GM21717 (cell line): ENCODE measurements around the gene HOXC13.

ENCODE experiments used
- ATAC-seq: cut with Tn5 transposase; IDR thresholded peaks from one replicate; pipeline ENCODE4 v1.9.1; 2021; ENCODE audit warnings: mild to moderate bottlenecking, moderate library complexity; ENCODE audit not compliant: unreplicated experiment

The HOXC13 gene

GRCh38 chr12:53968214-53969127 lies 29.8 kb downstream of the HOXC13 start:
- no peak for ATAC-seq

- ATAC-seq: no peak
Measured at GRCh38 chr12:53969588-53970259, 31.1 kb downstream of the HOXC13 start.

- ATAC-seq: no peak
Measured at GRCh38 chr12:53970451-53970850, 31.8 kb downstream of the HOXC13 start.

- ATAC-seq: no peak
Measured at GRCh38 chr12:53971129-53971528, 32.5 kb downstream of the HOXC13 start.

- no peak for ATAC-seq
Measured at GRCh38 chr12:53971686-53972085, 33.1 kb downstream of the HOXC13 start.

- no peak for ATAC-seq
Measured at GRCh38 chr12:53972152-53972702, 33.6 kb downstream of the HOXC13 start.

GRCh38 chr12:53972722-53973235 lies 34.1 kb downstream of the HOXC13 start, which contains the start of gene HOXC11:
TSS of gene HOXC11 (plus strand) at chr12:53973126. CDS start at chr12:53973242, 116 bp downstream.
- ATAC-seq: no peak

GRCh38 chr12:53973236-53974042 lies 34.8 kb downstream of the HOXC13 start:
- ATAC-seq: no peak

- no peak for ATAC-seq
Measured at GRCh38 chr12:53974084-53975063, 35.7 kb downstream of the HOXC13 start, which contains the start of gene HOTAIR. TSS of gene HOTAIR (minus strand) at chr12:53974954.

- no peak for ATAC-seq
Measured at GRCh38 chr12:53975064-53975471, 36.4 kb downstream of the HOXC13 start.

GRCh38 chr12:53975479-53976152 lies 37.0 kb downstream of the HOXC13 start:
- ATAC-seq: no peak

GRCh38 chr12:53976172-53976822 lies 37.7 kb downstream of the HOXC13 start:
- ATAC-seq: no peak

GRCh38 chr12:53976823-53977595 lies 38.4 kb downstream of the HOXC13 start:
- ATAC-seq: no peak

GRCh38 chr12:53977596-53978445 lies 39.2 kb downstream of the HOXC13 start:
- no peak for ATAC-seq

- no peak for ATAC-seq
Measured at GRCh38 chr12:53978477-53979356, 40.1 kb downstream of the HOXC13 start.
